HEK293T (cell line): ENCODE measurements around the gene DPP3.

Source experiments
- CTCF ChIA-PET: fragments of 350-600 bp; formaldehyde crosslinking; extraction: SDS; loops from one replicate; lab custom pipeline; 2021; ENCODE audit warnings: antibody characterized with exemption, inconsistent platforms; lab: Yijun Ruan, JAX
- POLR2A ChIA-PET: fragments of 350-600 bp; formaldehyde crosslinking; extraction: SDS; loops from one replicate; lab custom pipeline; 2020; ENCODE audit warnings: antibody characterized with exemption, inconsistent platforms; lab: Yijun Ruan, JAX
- DNase-seq: peaks from one replicate; pipeline ENCODE4 v3.0.0; 2012; ENCODE audit warnings: mixed read lengths; ENCODE audit errors: extremely low spot score
- ARNT ChIP-seq: fragments of 450-650 bp; IDR thresholded peaks from 2 replicates; pipeline ENCODE4 v1.6.1; 2017; ENCODE audit warnings: mild to moderate bottlenecking
- BHLHE40 ChIP-seq: fragments of 450-650 bp; IDR thresholded peaks from 2 replicates; pipeline ENCODE4 v1.6.1; 2016; ENCODE audit warnings: mild to moderate bottlenecking, moderate library complexity, borderline replicate concordance
- ELF4 ChIP-seq: fragments of 450-650 bp; IDR thresholded peaks from 2 replicates; pipeline ENCODE4 v1.6.1; 2017; ENCODE audit warnings: antibody characterized with exemption
- HDGF ChIP-seq: fragments of 450-650 bp; IDR thresholded peaks from 2 replicates; pipeline ENCODE4 v1.6.1; 2017; ENCODE audit warnings: antibody characterized with exemption, borderline replicate concordance
- NFRKB ChIP-seq: fragments of 450-650 bp; IDR thresholded peaks from 2 replicates; pipeline ENCODE4 v1.6.1; 2016; ENCODE audit warnings: mild to moderate bottlenecking, moderate library complexity
- SP1 ChIP-seq: fragments of 450-650 bp; IDR thresholded peaks from 2 replicates; pipeline ENCODE4 v1.6.1; 2017

The DPP3 gene

DNA sequence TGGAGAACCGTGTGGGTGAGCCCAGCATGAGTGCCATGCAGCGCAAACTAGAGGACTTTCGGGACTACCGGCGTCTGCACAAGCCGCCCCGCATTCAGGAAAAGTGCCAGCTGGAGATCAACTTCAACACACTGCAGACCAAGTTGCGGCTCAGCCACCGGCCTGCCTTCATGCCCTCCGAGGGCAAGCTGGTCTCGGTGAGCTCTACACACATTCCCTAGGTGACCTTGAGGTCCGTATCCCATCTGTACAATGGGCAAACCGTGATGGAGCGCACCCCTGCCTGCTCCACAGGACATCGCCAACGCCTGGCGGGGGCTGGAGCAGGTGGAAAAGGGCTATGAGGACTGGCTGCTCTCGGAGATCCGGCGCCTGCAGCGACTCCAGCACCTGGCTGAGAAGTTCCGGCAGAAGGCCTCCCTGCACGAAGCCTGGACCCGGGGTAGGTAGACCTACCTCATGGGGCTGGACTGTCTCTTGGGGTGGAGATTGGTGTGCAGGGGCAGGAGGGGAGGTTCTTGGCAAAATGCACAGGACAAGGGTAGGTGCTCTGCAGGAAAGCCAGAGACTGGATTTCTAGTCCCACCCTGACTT is 77.6 kb downstream of the DPP3 start:
- TF ChIP-seq ELF4 (no peak), BHLHE40 (no peak), NFRKB (no peak), ARNT (no peak), SP1 (no peak), HDGF (no peak)
- CTCF ChIA-PET: no interaction called here
- POLR2A ChIA-PET: interaction anchor here (1.3 kb wide), 1 partner anchor 11 kb away, joined by 3 read pairs; the partner anchor contains the start of gene CTSF
- no peak for DNase-seq
